Activated B cell treated with CpG ODN at 0.5 μM for 24 hours (primary cell): ENCODE measurements around the gene ICE2. TPM values are rescaled to one million over a fixed set of nuclear protein-coding genes. Genes with fewer than 3 reads are reported as not detected.

Experiments
- ATAC-seq: fragments of 200-7000 bp; cut with Tn5 transposase; one replicate; pipeline ENCODE4 v1.10.0; 2021; ENCODE audit warnings: low read depth, mild to moderate bottlenecking, moderate library complexity
- CTCF ChIA-PET: fragments of 350-600 bp; sonication (Branson Sonifier 250); formaldehyde crosslinking; loops from one replicate; lab custom pipeline; 2021; ENCODE audit warnings: antibody characterized with exemption; lab: Charles Lee
- POLR2A ChIA-PET: fragments of 350-600 bp; sonication (Branson Sonifier 250); formaldehyde crosslinking; loops from one replicate; lab custom pipeline; 2021; ENCODE audit warnings: antibody characterized with exemption; lab: Charles Lee
- DNase-seq: peaks from one replicate; pipeline ENCODE4 v3.0.0; 2022
- H3K27ac Mint-ChIP-seq: one replicate; pipeline ENCODE4 v1.8.0; 2020; ENCODE audit warnings: mixed read lengths
- H3K27me3 Mint-ChIP-seq: one replicate; pipeline ENCODE4 v1.8.0; 2021; ENCODE audit warnings: mixed read lengths
- H3K36me3 Mint-ChIP-seq: one replicate; pipeline ENCODE4 v1.8.0; 2021; ENCODE audit warnings: low read depth, mixed read lengths
- H3K4me1 Mint-ChIP-seq: one replicate; pipeline ENCODE4 v1.8.0; 2021; ENCODE audit warnings: mixed read lengths
- H3K4me3 Mint-ChIP-seq: one replicate; pipeline ENCODE4 v1.8.0; 2020; ENCODE audit warnings: mild to moderate bottlenecking, mixed read lengths
- H3K9me3 Mint-ChIP-seq: one replicate; pipeline ENCODE4 v1.8.0; 2020; ENCODE audit warnings: mixed read lengths
- CTCF ChIP-seq: fragments of 200-600 bp; IDR thresholded peaks from one replicate; pipeline ENCODE4 v1.8.0; 2022; ENCODE audit warnings: antibody characterized with exemption, mild to moderate bottlenecking
- intact Hi-C: fragments of 100-400 bp; cut with micrococcal nuclease; formaldehyde crosslinking; loops from one replicate; pipeline ENCODE4 v1.15.1; 2024
- total RNA-seq: library from RNA; stranded (reverse); gene quantifications from 2 replicates; pipeline ENCODE4 v1.2.3, GENCODE V29; 2022

The ICE2 gene
- total RNA-seq, 1 donor from 2014 or later, result 78.0 TPM

- intact Hi-C loops, result no loop called here
- H3K4me1 Mint-ChIP-seq, result peaks cover 6% of the 10 kb centered on the region
- DNase-seq (no peak), ATAC-seq (no peak)
- TF ChIP-seq CTCF, result no peak
- no peak overlapping the region for H3K4me3 Mint-ChIP-seq
- H3K27ac Mint-ChIP-seq, result no peak overlapping the region
- no peaks in the 10 kb centered on the region for H3K27me3 Mint-ChIP-seq
- peaks cover 60% of the 10 kb centered on the region for H3K36me3 Mint-ChIP-seq
- ChIA-PET POLR2A (no interaction called here), CTCF (interaction anchor here (0.7 kb wide), 1 partner anchor 38 kb away, joined by 4 read pairs; no protein-coding TSS in a partner anchor)
- peaks cover 3% of the 10 kb centered on the region for H3K9me3 Mint-ChIP-seq
These were observed 7.6 kb downstream of the ICE2 start for GRCh38 chr15:60471314-60471713.

GRCh38 chr15:60469893-60470641 lies 8.9 kb downstream of the ICE2 start:
- DNase-seq, result no peak
- Mint-ChIP-seq H3K4me3 (no peak overlapping the region), H3K36me3 (peaks cover 66% of the 10 kb centered on the region), H3K27me3 (no peaks in the 10 kb centered on the region), H3K9me3 (peaks cover 3% of the 10 kb centered on the region), H3K27ac (no peak overlapping the region), H3K4me1 (peaks cover 2% of the 10 kb centered on the region)
- no peak for ATAC-seq
- POLR2A ChIA-PET, result no interaction called here
- CTCF ChIA-PET, result interaction anchor here (0.6 kb wide), 1 partner anchor 50 kb away, joined by 3 read pairs; no protein-coding TSS in a partner anchor
- intact Hi-C loops, result no loop called here
- TF ChIP-seq CTCF, result no peak

GRCh38 chr15:60464836-60465630 lies 13.9 kb downstream of the ICE2 start:
- Mint-ChIP-seq H3K4me3 (no peak overlapping the region), H3K9me3 (peaks cover 3% of the 10 kb centered on the region), H3K36me3 (peaks cover 70% of the 10 kb centered on the region), H3K27me3 (no peaks in the 10 kb centered on the region), H3K4me1 (peaks cover 1% of the 10 kb centered on the region), H3K27ac (no peak overlapping the region)
- DNase-seq (no peak), ATAC-seq (no peak)
- ChIA-PET POLR2A (interaction anchor here (1.5 kb wide), 1 partner anchor 13 kb away, joined by 3 read pairs; no protein-coding TSS in a partner anchor), CTCF (no interaction called here)
- intact Hi-C loops, result no loop called here
- TF ChIP-seq CTCF, result no peak

- no peaks in the 10 kb centered on the region for H3K27me3 Mint-ChIP-seq
- no peak for TF ChIP-seq CTCF
- ATAC-seq (no peak), DNase-seq (no peak)
- ChIA-PET POLR2A (no interaction called here), CTCF (no interaction called here)
- peaks cover 51% of the 10 kb centered on the region for H3K36me3 Mint-ChIP-seq
- no peak overlapping the region for H3K4me3 Mint-ChIP-seq
- no peaks in the 10 kb centered on the region for H3K9me3 Mint-ChIP-seq
- intact Hi-C loops, result no loop called here
- no peaks in the 10 kb centered on the region for H3K4me1 Mint-ChIP-seq
- no peak overlapping the region for H3K27ac Mint-ChIP-seq
These were observed 16.9 kb downstream of the ICE2 start for GRCh38 chr15:60462027-60462426.

- CTCF ChIA-PET, result no interaction called here
- Mint-ChIP-seq H3K27ac (no peak overlapping the region), H3K9me3 (no peaks in the 10 kb centered on the region), H3K27me3 (no peaks in the 10 kb centered on the region), H3K4me1 (no peaks in the 10 kb centered on the region), H3K36me3 (peaks cover 46% of the 10 kb centered on the region), H3K4me3 (no peak overlapping the region)
- TF ChIP-seq CTCF, result no peak
- DNase-seq (no peak), ATAC-seq (no peak)
- POLR2A ChIA-PET, result no interaction called here
- intact Hi-C loops, result no loop called here
These were observed 18.0 kb downstream of the ICE2 start for GRCh38 chr15:60460931-60461330.
